GM08714 (cell line): ENCODE measurements around the gene FAF2.
A peak's percentile ranks its signal among the peaks of the same experiment; 100 is the strongest.
"Not testable (repeated sequence)": the region's sequence is repeated elsewhere in the genome, so short reads cannot be mapped to it uniquely, and the experiment has no call there.

ENCODE experiments used
- H3K4me3 ChIP-seq: fragments of 200-500 bp; sonication (Bioruptor generic); 2 replicates; pipeline ENCODE4 v1.5.1; 2014; ENCODE audit warnings: mild to moderate bottlenecking, low read length, inconsistent platforms
- ZNF274 ChIP-seq: IDR thresholded peaks from 2 replicates; pipeline ENCODE4 v1.6.1; 2012; ENCODE audit warnings: mild to moderate bottlenecking, low read depth, low read length

Gene FAF2

DNA sequence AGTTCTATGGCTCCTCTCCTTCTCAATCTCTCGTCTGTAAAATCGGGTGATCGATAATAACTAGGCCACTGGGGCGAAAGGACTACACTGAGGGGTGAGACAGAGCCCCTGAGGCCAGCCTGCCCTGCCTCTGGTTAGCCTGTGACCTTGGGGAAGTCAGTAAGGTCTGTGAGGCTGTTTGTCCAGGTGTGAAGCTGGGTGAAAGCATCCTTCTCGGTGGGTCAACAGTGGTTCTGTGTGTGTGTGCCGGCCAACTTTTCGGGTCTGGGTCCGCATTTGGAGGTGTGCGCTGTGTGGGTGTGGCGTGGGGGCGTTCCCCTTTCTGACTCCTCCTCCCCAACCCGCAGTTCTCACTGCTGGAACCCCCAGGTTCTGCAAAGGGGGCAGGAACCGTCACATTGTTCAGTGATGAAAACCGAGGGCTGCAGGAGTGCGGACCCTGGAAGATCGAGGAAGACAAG lies 94.0 kb downstream of the FAF2 start:
- peak overlapping the region; percentile 69; the same call in 1 of the 2 replicates for H3K4me3 ChIP-seq
- TF ChIP-seq ZNF274, result no peak

DNA sequence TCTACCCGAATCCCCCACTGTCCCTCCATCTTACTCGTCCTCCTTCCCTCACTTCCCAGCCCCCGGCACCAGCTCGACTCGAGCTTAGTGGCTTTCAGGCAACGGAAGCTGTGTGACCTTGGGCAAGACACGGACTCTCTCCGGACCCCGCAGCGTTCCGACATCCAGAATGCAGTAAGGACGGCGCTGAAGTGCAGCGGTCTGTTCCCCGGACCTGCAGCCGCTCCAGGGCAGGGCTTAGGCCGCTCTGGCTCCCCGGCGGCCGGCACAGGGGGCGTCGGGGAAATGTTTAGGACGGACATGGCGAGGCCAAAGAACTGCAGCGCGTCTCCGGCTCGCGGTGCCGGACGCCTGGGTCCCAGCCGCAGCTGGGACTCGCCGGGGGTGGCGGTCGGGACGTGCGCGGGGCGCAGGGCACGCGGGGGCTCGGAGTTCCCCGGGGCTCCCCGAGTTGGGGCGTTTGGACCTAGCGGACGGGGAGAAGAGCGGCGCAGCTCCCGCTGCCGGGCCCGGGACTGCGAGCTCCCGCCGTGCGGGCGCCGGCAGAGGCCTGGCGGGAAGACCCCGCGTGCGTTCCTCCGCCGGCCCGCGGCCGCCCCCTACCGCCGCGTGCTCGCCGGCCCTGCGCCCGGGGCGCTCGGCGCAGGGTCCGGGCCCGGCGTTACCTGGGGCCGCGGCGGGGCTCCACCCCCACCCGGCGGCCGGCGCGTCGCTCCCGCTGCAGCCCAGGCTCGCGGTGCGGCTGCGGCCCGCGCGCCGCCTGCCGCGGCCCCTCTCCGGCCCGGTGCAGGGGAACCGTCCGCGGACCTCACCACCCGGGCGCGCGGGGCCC lies 94.6 kb downstream of the FAF2 start:
- H3K4me3 ChIP-seq, result peak overlapping the region; percentile 69; the same call in 1 of the 2 replicates
- no peak for TF ChIP-seq ZNF274

DNA sequence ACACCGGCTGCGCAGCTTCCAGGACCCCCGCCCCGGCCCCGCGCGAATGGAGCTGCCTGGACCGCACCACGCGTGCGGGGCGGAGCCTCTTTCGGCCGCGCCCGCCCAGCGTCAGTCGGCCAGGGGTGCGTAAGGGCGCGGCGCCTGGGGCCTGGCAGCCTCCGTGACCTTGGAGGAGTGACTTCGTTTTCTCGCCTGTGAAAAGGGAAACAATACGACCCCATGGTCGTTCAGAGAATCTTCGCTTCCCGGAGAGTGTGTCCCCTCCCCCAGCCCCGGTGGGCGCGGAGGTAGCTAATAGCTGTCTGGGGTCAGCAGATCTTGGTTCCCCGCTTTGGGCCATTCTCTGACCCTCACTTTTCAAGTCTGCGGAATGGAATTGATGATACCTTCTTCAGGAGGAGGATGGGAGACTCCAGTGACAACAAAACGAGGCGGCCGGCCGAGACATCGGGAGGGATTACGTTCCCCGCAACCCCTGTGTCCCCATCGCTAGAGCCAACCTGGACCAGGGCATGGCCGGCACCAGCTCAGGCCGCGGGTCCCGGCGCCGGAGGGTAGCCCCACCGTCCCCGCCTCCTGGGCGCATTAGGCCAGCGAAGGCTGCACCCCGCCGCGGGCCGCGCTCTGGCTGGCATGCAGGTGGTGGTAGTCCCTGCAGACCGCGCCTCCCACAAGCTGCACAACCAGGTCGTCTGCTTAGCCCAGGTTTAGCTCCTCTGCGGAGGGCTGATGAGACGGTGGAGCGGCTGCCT lies 95.4 kb downstream of the FAF2 start:
- H3K4me3 ChIP-seq, result peak overlapping the region; percentile 69
- no peak for TF ChIP-seq ZNF274

DNA sequence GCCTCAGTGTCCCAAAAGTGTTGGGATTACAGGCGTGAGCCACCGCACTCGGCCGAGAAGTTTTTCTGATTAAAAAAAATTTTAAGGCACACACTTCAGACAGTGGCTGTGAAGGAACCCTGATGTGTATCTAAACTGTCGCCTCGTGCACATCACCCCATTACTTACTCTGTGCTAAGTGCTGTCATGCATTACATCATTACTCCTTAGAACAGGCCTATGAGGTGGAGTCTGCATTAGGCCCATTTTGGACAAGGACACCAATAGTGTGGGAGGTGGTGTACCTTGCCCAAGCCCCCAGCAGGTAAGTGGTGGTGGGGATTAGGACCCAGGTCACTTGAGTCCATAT lies 97.2 kb downstream of the FAF2 start:
- H3K4me3 ChIP-seq, result no peak overlapping the region
- no peak for TF ChIP-seq ZNF274

DNA sequence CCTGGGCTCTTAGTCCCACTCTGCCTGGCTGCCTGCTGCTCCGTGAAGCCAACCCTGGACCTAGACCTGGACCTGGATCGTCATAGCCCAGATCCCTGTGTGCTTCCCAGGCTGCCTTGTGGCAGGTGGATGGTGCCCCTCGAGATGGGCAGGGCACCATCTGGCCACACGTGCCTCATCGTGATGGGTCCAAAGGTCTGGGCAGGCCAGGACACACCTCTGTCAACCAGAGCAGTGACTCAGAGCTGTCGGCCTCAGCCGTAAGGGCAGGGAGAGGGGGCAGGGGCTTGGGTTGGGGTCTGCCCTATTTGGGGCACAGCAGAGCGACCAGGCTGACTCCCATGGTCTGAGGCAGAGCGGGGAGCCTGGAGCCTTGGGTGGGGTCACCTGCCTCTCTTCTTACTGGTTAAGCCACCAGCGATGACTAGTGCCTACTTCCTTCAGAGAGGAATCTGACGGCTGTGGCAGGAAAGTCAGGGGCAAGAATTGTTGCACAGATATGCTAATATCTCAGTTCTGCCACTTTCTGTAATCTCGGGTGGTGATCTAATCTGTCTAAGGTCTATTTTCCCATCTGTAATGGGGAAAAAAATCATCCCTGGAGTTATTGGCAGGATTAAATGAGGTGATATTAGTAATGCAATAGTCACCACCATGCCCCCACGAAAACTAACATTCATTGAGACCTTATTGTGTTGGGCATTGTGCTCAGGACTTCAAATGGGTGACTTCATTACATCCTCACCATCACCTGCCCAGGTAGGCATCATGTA lies 97.7 kb downstream of the FAF2 start:
- H3K4me3 ChIP-seq, result no peak overlapping the region
- no peak for TF ChIP-seq ZNF274

DNA sequence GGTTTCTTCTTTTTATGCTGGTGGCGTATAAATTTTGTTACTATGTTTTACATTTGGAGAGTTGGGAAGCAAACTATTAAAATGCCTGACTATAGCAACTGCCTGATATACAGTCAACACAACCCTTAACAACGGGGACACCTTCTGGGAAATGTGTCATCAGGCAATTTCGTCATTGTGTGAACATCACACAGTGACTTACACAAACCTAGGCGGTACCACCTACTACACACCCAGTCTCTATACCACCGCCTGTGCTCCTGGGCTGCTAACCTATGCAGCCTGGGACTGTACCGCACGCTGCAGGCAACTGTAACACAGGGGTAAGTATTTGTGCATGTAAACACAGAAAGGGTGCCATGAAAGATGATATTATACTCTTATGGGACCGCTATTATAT lies 99.6 kb downstream of the FAF2 start:
- no peak for TF ChIP-seq ZNF274
- H3K4me3 ChIP-seq, result no peak overlapping the region

DNA sequence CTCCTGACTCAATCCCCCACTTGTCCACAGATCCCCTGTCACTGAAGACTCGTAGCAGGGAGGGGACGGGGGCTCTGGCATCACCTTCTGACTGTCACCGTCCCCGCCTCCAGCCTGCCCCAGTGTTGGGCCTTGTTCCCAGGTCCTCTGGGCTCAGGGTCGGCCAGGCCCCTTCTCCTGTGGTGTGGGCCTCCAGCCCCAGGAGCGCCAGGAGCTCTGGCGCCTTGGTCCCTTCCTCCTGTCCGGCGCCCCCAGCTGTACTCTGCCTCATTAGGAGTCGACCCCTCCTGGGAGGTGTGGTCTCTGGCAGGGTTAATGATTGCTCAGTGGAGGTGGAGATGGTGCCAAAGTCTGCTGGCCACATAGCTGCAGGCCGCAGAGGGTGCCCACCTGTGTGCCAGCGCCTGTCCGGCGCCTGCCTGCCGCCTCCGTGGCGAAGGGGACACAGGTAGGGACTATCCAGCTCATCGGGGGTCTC lies 100.8 kb downstream of the FAF2 start, which contains the start of gene CDHR2:
CDHR2 (plus strand) TSS at position 376 of the 478 bp plus-strand sequence. CDS start 16,011 bp downstream, outside the sequence.
- no peak for TF ChIP-seq ZNF274
- no peak within 1 kb of the TSS for H3K4me3 ChIP-seq

DNA sequence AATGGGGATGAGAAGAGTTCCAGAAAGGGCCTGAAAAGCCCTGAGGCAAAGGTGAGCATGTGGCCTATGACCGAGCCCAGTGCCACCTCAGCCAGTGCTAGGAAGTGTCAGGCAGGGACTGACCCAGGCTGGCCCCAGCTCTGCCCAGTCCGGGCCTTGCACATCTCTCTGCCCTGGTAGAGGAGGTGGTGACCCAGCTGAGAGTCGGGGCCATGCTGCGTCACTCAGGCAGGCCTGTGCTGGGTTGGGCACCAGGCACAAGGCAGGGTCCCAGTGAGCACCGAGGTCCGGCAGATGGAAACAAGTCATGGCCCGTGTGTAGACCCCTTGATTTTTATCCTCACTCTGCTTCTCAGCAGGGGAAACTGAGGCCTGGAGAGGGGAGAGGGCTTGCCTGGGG lies 101.7 kb downstream of the FAF2 start:
- H3K4me3 ChIP-seq, result no peak overlapping the region
- no peak for TF ChIP-seq ZNF274

DNA sequence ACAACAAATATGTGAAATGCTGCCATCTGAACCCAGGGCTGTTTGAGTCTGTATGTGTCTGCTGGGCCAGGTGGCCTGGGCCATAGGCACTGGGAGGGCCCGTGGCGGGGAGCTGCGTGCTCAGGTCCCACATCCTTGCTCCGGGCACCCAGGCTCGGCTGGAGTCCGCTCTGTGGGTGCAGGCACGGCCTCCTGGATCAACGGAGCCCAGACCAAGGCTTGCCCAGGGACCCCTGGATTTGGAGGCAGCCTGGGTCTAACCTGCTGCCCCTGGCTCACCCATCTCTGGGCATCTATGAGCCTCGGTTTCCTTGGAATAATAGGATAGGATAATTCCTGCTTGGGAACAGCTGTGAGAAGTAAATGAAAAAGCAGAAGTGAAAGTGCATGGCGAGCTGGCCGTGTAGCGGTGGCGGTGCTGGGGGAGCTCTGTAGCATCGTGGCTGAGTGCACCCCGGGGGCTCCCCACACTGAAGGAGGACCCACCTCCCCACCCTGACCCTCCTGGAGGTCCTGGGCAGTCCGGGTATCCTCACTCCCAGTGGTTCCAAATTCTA lies 102.2 kb downstream of the FAF2 start:
- H3K4me3 ChIP-seq, result no peak overlapping the region
- TF ChIP-seq ZNF274, result no peak

DNA sequence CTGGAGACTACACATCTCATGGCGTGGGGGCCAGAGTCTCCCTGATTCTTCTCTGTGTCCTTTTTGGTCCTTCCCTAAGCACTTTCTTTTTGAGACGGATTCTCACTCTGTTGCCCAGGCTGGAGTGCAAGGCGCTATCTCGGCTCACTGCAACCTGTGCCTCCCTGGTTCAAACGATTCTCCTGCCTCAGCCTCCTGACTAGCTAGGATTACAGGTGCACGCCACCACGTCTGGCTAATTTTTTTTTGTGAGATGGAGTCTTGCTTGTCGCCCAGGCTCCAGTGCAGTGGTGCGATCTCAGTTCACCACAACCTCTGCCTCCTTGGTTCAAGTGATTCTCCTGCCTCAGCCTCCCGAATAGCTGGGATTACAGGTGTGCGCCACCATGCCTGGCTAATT lies 102.8 kb downstream of the FAF2 start:
- H3K4me3 ChIP-seq, result not testable (repeated sequence)

DNA sequence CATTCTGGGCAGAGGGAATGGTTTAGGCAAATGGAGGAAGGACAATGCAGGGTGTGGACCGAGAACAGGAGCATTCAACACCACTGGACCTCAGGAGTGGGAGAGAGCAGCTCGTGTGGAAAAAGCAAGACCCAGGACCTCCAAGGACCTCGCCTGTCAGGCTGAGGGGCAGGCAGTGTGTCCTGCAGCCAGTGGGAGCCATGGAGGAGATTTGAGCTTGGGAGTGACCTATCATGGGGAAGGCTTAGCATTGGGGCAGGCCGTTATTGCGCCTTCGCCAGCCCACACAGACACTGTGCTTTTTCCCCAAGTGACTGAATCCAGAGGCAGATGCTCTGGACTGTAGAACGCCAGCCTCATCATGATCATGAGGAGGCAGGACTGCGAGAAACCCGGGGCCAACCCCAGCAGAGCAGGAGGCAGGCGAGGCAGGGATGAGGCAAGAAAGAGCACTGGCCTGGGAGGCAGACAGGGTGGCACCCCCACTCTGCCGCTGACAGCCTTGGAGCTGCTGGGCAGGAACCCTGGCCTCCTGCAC lies 104.2 kb downstream of the FAF2 start:
- no peak overlapping the region for H3K4me3 ChIP-seq
- no peak for TF ChIP-seq ZNF274

DNA sequence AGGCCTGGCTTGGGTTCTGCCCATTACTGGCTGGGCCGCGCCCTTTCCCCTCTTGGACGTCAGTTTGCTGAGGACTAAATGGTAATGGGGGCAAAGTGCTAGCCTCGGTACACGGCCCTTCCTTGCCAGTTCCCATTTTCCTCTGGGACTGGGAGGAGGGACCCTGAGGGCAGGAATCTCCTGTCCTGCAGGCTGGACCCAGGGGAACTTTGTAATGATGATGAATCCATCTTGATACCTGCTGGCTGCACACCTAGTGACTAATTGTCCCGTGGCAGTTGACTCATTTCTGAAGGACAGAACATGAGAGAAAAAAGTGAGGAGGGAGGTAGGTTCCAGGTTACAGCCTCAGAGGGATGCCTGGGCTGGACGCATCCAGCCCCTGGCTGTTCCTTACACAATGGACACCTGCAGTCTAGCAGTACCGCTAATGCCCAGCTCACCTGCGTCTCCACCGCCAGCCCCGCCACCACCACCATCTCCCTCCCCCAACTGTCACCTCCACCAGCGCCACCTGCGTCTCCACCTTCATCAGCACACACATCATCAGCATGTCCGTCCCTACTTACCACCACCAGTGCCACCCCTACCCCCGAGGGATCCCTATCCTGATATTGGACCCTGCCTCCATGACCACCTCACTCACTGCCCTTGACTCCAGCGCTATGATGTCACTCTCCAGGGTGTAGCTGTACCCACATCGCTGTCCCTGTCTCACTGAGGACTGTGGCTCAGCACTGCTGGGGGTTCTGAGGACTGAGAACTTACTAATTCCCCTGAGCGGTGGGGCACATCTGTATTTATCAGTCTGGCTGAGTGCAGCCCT lies 105.3 kb downstream of the FAF2 start:
- TF ChIP-seq ZNF274, result no peak
- no peak overlapping the region for H3K4me3 ChIP-seq

DNA sequence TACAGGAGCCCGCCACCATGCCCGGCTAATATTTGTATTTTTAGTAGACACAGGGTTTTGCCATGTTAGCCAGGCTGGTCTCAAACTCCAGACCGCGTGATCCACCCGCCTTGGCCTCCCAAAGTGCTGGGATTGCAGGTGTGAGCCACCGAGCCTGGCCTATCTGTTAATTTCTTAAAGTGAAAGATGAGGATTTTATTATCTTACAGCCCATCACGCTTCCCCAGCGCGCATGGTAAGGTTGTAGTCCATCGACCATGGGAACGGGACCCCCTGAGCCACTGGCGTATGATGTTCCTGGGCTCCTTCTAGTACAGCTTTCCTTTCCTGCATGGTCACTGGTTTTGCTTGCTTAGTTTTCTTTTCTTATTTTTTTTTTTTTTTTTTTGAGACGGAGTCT lies 109.7 kb downstream of the FAF2 start:
- H3K4me3 ChIP-seq, result no peak overlapping the region
- TF ChIP-seq ZNF274, result no peak
